Measurements from ENCODE around the gene CASS4.

- no peak for TF ChIP-seq EZH2 (IDR thresholded peaks at IDR 0.05; ENCODE audit: low read length, missing control alignments)
- TF ChIP-seq CTCF (conservative IDR thresholded peaks at IDR 0.05 in 1 of 2, IDR thresholded peaks at IDR 0.05 in 1 of 2; ENCODE audit: low read depth in 1 of 2, low read length in 2 of 2) = no peak
Observed at GRCh38 chr20:56429941-56430340, 17.9 kb downstream of the CASS4 start.

Measured in fibroblast of lung (primary cell).